ENCODE data around the gene TMC2. TPM values are rescaled to one million over a fixed set of nuclear protein-coding genes. Genes with fewer than 3 reads are reported as not detected.

Gene TMC2
- total and polyA plus RNA-seq, 2 of the 8 experiments (the other 6 are each of a cell fraction or from before 2014, with no cell fraction given): not detected

DNA sequence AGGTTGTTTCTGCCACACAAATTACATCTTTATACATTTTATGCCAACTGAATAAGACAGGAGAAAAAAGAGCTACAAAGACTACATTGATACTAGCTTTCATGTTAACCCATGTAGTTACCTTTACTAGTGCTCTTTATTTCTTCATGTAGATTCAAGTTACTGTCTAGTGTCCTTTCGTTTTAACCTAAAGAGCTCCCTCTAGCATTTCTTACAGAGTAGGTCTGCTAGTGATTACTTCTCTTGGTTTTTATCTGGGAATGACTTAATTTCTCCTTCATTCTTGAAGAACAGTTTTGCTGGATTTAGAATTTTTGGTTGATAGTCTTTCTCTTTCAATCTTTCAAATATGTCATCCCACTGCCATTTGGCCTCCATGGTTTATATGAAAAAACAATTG, 94.9 kb downstream of the TMC2 start (continued):
- peak in 1 of 3 experiments; percentile 25; a peak in 2 of 4 replicates for TF ChIP-seq CTCF (IDR thresholded peaks at IDR 0.05; ENCODE audit: control extremely low read depth in 1 of 3, insufficient read depth in 1 of 3, low read depth in 1 of 3, low read length in 3 of 3)

Data from H1 (cell line).